ENCODE data around the gene MRPL55. TPM values are rescaled to one million over a fixed set of nuclear protein-coding genes. Genes with fewer than 3 reads are reported as not detected.
A peak's percentile ranks its signal among the peaks of the same experiment; 100 is the strongest.

The MRPL55 gene
- total RNA-seq, 1 donor from 2014 or later = 42.4 TPM

DNA sequence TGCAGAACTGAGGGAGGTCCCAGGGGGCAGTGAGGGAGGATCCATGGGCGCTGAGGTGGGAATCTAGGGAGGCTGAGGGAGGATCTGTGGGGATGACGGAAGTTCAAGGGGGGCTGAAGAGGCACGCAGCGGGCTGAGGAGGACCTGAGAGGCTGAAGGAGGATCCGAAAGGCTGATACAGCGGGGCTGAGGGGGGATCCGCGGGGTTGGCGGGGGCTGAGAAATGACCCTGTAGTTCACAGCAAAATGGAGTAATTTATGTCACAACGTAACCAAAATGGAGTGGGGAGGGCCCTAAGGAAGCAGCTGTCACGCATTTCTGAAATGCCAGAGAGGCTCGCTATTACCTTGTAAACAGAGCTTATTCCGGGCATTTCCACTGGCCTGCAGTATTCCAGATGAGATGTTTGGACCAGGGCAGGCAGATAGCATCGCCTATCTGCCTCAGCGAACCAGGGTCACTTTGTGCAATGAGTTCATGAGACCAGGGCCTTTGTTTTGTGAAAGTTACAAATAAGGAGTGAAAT is 926 bp upstream of the MRPL55 start:
- Mint-ChIP-seq H3K27me3 (ENCODE audit: insufficient read depth, low read depth) (peaks cover 12% of the 10 kb centered on the region), H3K4me3 (peak overlapping the region; percentile 96), H3K9me3 (no peaks in the 10 kb centered on the region), H3K4me1 (peaks cover 14% of the 10 kb centered on the region), H3K27ac (peak overlapping the region; percentile 93), H3K36me3 (no peaks in the 10 kb centered on the region)
- no peaks in the 10 kb centered on the region for H4K20me1 ChIP-seq (ENCODE audit: low read depth)
- H3K4me3 ChIP-seq = peak overlapping the region; percentile 99
- peak overlapping the region; percentile 86 for H3K4me2 ChIP-seq
- H3K27ac ChIP-seq = no peak overlapping the region
- H3K36me3 ChIP-seq = no peaks in the 10 kb centered on the region
- no peaks in the 10 kb centered on the region for H3K9me3 ChIP-seq (ENCODE audit: low read depth)
- H3K27me3 ChIP-seq = peaks cover 8% of the 10 kb centered on the region
- no peak overlapping the region for H3K9ac ChIP-seq
- no peaks in the 10 kb centered on the region for H3F3A ChIP-seq (ENCODE audit: low read depth)
- peak overlapping the region; percentile 91 for H2AFZ ChIP-seq (replicated peaks)
- TF ChIP-seq, protein P1, sequence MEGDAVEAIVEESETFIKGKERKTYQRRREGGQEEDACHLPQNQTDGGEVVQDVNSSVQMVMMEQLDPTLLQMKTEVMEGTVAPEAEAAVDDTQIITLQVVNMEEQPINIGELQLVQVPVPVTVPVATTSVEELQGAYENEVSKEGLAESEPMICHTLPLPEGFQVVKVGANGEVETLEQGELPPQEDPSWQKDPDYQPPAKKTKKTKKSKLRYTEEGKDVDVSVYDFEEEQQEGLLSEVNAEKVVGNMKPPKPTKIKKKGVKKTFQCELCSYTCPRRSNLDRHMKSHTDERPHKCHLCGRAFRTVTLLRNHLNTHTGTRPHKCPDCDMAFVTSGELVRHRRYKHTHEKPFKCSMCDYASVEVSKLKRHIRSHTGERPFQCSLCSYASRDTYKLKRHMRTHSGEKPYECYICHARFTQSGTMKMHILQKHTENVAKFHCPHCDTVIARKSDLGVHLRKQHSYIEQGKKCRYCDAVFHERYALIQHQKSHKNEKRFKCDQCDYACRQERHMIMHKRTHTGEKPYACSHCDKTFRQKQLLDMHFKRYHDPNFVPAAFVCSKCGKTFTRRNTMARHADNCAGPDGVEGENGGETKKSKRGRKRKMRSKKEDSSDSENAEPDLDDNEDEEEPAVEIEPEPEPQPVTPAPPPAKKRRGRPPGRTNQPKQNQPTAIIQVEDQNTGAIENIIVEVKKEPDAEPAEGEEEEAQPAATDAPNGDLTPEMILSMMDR (IDR thresholded peaks at IDR 0.05) = no peak
- no peak for TF ChIP-seq EZH2 (IDR thresholded peaks at IDR 0.05)
- TF ChIP-seq EZH2phosphoT487 (IDR thresholded peaks at IDR 0.05) = no peak
- peak; percentile 33 for DNase-seq (ENCODE audit: low spot score)
- peaks cover 14% of the 10 kb centered on the region for H3K79me2 ChIP-seq (ENCODE audit: low read depth)
- H3K4me1 ChIP-seq = peaks cover 3% of the 10 kb centered on the region

DNA sequence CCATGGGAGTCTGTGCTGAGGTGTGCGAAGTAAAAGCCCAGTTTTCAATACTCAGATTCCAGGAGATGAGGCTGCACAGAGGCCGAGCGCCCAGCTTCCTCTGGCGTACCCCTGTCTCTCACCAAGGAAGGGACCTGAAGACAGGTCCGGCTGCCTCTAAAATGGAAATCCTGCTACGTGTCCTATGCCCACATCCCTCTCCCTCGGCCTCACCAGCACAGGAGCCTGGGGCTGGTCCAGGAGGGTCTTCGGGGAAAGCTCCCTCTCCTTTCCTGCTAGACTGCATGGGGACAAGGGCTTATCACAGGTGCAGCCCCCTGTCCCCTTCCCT is 392 bp downstream of the MRPL55 start:
- Mint-ChIP-seq H3K27me3 (ENCODE audit: insufficient read depth, low read depth) (peaks cover 19% of the 10 kb centered on the region), H3K4me3 (peak overlapping the region; percentile 96), H3K36me3 (no peaks in the 10 kb centered on the region), H3K9me3 (no peaks in the 10 kb centered on the region), H3K27ac (no peak overlapping the region), H3K4me1 (peaks cover 23% of the 10 kb centered on the region)
- no peaks in the 10 kb centered on the region for H4K20me1 ChIP-seq (ENCODE audit: low read depth)
- peak overlapping the region; percentile 86 for H3K4me2 ChIP-seq
- H3K9me3 ChIP-seq (ENCODE audit: low read depth) = no peaks in the 10 kb centered on the region
- H3K27ac ChIP-seq = no peak overlapping the region
- H3K9ac ChIP-seq = peak overlapping the region; percentile 96
- H3K36me3 ChIP-seq = no peaks in the 10 kb centered on the region
- peaks cover 8% of the 10 kb centered on the region for H3K27me3 ChIP-seq
- H3F3A ChIP-seq (ENCODE audit: low read depth) = peaks cover 11% of the 10 kb centered on the region
- H3K79me2 ChIP-seq (ENCODE audit: low read depth) = peaks cover 14% of the 10 kb centered on the region
- H3K4me1 ChIP-seq = peaks cover 7% of the 10 kb centered on the region
- no peak for DNase-seq (ENCODE audit: low spot score)
- H2AFZ ChIP-seq (replicated peaks) = peak overlapping the region; percentile 98
- H3K4me3 ChIP-seq = peak overlapping the region; percentile 99
- TF ChIP-seq, protein P1 (IDR thresholded peaks at IDR 0.05) = no peak
- TF ChIP-seq EZH2phosphoT487 (IDR thresholded peaks at IDR 0.05) (no peak), EZH2 (IDR thresholded peaks at IDR 0.05) (no peak)

DNA sequence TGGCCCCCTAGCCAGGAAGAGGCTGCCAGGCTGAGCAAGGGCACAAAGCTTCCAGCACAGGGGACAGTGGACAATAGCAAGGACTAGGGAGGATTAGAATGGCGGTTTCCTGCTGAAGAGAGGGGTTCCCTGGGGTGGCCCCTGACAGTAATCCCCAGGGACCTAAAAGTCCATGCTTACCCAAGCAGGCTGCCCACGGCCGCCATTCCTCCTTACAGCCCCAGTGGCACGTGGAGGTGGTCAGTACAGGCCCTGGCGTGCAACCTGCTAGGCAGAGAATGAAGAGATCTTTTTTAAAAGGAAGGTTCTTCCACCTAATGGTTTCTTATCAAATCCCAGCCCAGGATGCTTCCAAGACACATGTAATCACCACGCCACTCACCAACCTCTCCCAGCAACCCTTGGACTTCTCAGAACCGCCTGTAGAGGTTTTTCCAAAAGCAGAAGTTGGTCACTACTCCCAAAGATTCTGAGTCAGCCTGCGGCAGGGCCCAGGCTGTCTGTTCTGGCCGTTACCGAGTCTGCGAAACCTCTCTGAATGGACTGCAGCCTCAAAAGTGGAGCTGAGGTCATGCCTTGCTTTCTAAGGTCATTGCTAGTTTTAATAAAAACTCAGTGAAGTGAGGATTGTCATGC is 926 bp downstream of the MRPL55 start:
- Histone ChIP-seq H3K9me3 (ENCODE audit: low read depth) (no peaks in the 10 kb centered on the region), H3K79me2 (ENCODE audit: low read depth) (peaks cover 14% of the 10 kb centered on the region), H3K4me1 (peaks cover 8% of the 10 kb centered on the region), H2AFZ (replicated peaks) (no peak overlapping the region), H3K27ac (no peak overlapping the region), H3K27me3 (peaks cover 8% of the 10 kb centered on the region), H3K4me2 (peak overlapping the region; percentile 86), H3K4me3 (peak overlapping the region; percentile 99), H3K36me3 (no peaks in the 10 kb centered on the region), H3F3A (ENCODE audit: low read depth) (peaks cover 13% of the 10 kb centered on the region), H3K9ac (peak overlapping the region; percentile 96), H4K20me1 (ENCODE audit: low read depth) (no peaks in the 10 kb centered on the region)
- Mint-ChIP-seq H3K4me1 (peaks cover 28% of the 10 kb centered on the region), H3K36me3 (no peaks in the 10 kb centered on the region), H3K4me3 (peak overlapping the region; percentile 96), H3K9me3 (no peaks in the 10 kb centered on the region), H3K27me3 (ENCODE audit: insufficient read depth, low read depth) (peaks cover 19% of the 10 kb centered on the region), H3K27ac (no peak overlapping the region)
- DNase-seq (ENCODE audit: low spot score) = no peak
- no peak for TF ChIP-seq EZH2phosphoT487 (IDR thresholded peaks at IDR 0.05)
- TF ChIP-seq, protein P1 (IDR thresholded peaks at IDR 0.05) = no peak
- no peak for TF ChIP-seq EZH2 (IDR thresholded peaks at IDR 0.05)
